NCI-H1417 treated with DMSO at 0.1 percent for 48 hours (cell line): ENCODE measurements around the gene ABL1.
"Not testable (repeated sequence)": the region's sequence is repeated elsewhere in the genome, so short reads cannot be mapped to it uniquely, and the experiment has no call there.

ENCODE experiments used
- DNase-seq: peaks from one replicate; lab custom pipeline; 2025; lab: John Stamatoyannopoulos, UW

Gene ABL1

GRCh38 chr9:130904070-130905044, 69.3 kb downstream of the ABL1 start:
- no peak for DNase-seq

- DNase-seq = no peak
These were observed 70.3 kb downstream of the ABL1 start for GRCh38 chr9:130905125-130905901.

GRCh38 chr9:130905902-130906734, 71.1 kb downstream of the ABL1 start:
- no peak for DNase-seq

- DNase-seq = no peak
These were observed 71.8 kb downstream of the ABL1 start for GRCh38 chr9:130906735-130907416.

GRCh38 chr9:130908146-130908877, 73.3 kb downstream of the ABL1 start:
- no peak for DNase-seq

- no peak for DNase-seq
These were observed 73.9 kb downstream of the ABL1 start for GRCh38 chr9:130908878-130909355.

- not testable (repeated sequence) for DNase-seq
These were observed 75.0 kb downstream of the ABL1 start for GRCh38 chr9:130910041-130910440.

- DNase-seq = not testable (repeated sequence)
These were observed 75.6 kb downstream of the ABL1 start for GRCh38 chr9:130910670-130911069.

GRCh38 chr9:130911254-130912049, 76.4 kb downstream of the ABL1 start:
- no peak for DNase-seq

- DNase-seq = no peak
These were observed 78.0 kb downstream of the ABL1 start for GRCh38 chr9:130912932-130913598.

- no peak for DNase-seq
These were observed 78.8 kb downstream of the ABL1 start for GRCh38 chr9:130913599-130914416.

- no peak for DNase-seq
These were observed 79.5 kb downstream of the ABL1 start for GRCh38 chr9:130914417-130915095.

- DNase-seq = no peak
These were observed 80.0 kb downstream of the ABL1 start for GRCh38 chr9:130915096-130915447.

- no peak for DNase-seq
These were observed 82.3 kb downstream of the ABL1 start for GRCh38 chr9:130917168-130917960.

GRCh38 chr9:130918101-130918825, 83.2 kb downstream of the ABL1 start:
- no peak for DNase-seq
